ENCODE results near the gene CER1. TPM values are rescaled to one million over a fixed set of nuclear protein-coding genes. Genes with fewer than 3 reads are reported as not detected.

Gene CER1
- total RNA-seq, 1 donor from 2014 or later = not detected

GRCh38 chr9:14746626-14747025 is 24.1 kb upstream of the CER1 start:
- H3K27ac Mint-ChIP-seq = no peak overlapping the region
- H3K9me3 Mint-ChIP-seq (ENCODE audit: low read depth) = peaks cover 3% of the 10 kb centered on the region
- no peak for DNase-seq (ENCODE audit: low spot score, unreplicated experiment)
- H3K27me3 Mint-ChIP-seq = peaks cover 20% of the 10 kb centered on the region
- H3K4me1 Mint-ChIP-seq (ENCODE audit: low read depth) = peaks cover 5% of the 10 kb centered on the region
- TF ChIP-seq, protein P1, sequence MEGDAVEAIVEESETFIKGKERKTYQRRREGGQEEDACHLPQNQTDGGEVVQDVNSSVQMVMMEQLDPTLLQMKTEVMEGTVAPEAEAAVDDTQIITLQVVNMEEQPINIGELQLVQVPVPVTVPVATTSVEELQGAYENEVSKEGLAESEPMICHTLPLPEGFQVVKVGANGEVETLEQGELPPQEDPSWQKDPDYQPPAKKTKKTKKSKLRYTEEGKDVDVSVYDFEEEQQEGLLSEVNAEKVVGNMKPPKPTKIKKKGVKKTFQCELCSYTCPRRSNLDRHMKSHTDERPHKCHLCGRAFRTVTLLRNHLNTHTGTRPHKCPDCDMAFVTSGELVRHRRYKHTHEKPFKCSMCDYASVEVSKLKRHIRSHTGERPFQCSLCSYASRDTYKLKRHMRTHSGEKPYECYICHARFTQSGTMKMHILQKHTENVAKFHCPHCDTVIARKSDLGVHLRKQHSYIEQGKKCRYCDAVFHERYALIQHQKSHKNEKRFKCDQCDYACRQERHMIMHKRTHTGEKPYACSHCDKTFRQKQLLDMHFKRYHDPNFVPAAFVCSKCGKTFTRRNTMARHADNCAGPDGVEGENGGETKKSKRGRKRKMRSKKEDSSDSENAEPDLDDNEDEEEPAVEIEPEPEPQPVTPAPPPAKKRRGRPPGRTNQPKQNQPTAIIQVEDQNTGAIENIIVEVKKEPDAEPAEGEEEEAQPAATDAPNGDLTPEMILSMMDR (IDR thresholded peaks at IDR 0.05; ENCODE audit: unreplicated experiment) = no peak
- H3K4me3 Mint-ChIP-seq (ENCODE audit: low read depth) = no peak overlapping the region
- peaks cover 2% of the 10 kb centered on the region for H3K36me3 Mint-ChIP-seq (ENCODE audit: insufficient read depth)

DNA sequence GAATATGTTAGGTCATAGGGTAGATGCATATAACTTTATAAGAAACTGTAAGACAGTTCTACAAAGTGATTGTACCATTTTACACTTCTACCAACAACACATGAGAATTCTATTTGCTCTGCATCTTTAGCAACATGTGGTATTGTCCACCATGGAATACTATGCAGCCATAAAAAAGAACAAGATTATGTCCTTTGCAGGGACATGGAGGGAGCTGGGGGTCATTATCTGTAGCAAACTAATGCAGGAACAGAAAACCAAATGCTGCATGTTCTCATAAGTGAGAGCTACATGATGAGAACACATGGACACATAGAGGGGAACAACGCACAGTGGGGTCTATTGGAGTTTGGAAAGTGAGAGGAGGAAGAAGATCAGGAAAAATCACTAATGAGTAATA is 22.2 kb upstream of the CER1 start:
- H3K27me3 Mint-ChIP-seq = peaks cover 8% of the 10 kb centered on the region
- H3K27ac Mint-ChIP-seq = no peak overlapping the region
- DNase-seq (ENCODE audit: low spot score, unreplicated experiment) = no peak
- peaks cover 2% of the 10 kb centered on the region for H3K36me3 Mint-ChIP-seq (ENCODE audit: insufficient read depth)
- no peak overlapping the region for H3K4me3 Mint-ChIP-seq (ENCODE audit: low read depth)
- H3K4me1 Mint-ChIP-seq (ENCODE audit: low read depth) = peaks cover 2% of the 10 kb centered on the region
- peaks cover 3% of the 10 kb centered on the region for H3K9me3 Mint-ChIP-seq (ENCODE audit: low read depth)
- TF ChIP-seq, protein P1 (IDR thresholded peaks at IDR 0.05; ENCODE audit: unreplicated experiment) = no peak

GRCh38 chr9:14741369-14741768 is 18.8 kb upstream of the CER1 start:
- H3K27me3 Mint-ChIP-seq = no peaks in the 10 kb centered on the region

DNA sequence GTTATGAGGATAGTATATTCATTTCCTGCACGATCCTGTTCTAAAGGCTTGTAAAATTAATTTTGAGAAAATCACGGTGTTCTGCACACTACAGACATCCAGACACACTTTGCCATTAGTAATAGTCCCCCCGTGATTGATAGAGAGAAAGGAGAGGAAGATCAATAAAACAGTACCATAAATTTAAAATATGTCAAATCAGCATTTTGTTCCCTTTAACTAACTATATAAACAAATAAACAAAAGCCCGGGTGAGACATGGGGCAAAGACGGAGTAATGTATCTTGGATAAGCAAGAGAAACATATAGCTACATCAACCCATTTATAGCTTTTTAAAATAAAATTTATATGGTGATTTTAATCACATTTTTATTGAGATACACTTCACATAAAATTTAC is 10.6 kb upstream of the CER1 start:
- no peaks in the 10 kb centered on the region for H3K9me3 Mint-ChIP-seq (ENCODE audit: low read depth)
- H3K4me3 Mint-ChIP-seq (ENCODE audit: low read depth) = no peak overlapping the region
- TF ChIP-seq, protein P1 (IDR thresholded peaks at IDR 0.05; ENCODE audit: unreplicated experiment) = no peak
- H3K4me1 Mint-ChIP-seq (ENCODE audit: low read depth) = no peaks in the 10 kb centered on the region
- no peak for DNase-seq (ENCODE audit: low spot score, unreplicated experiment)
- peaks cover 3% of the 10 kb centered on the region for H3K27me3 Mint-ChIP-seq
- no peak overlapping the region for H3K27ac Mint-ChIP-seq
- no peaks in the 10 kb centered on the region for H3K36me3 Mint-ChIP-seq (ENCODE audit: insufficient read depth)

More at GRCh38 chr9:14741369-14741768, 18.8 kb upstream of the CER1 start:
- Mint-ChIP-seq H3K36me3 (ENCODE audit: insufficient read depth) (no peaks in the 10 kb centered on the region), H3K4me1 (ENCODE audit: low read depth) (no peaks in the 10 kb centered on the region), H3K9me3 (ENCODE audit: low read depth) (peaks cover 3% of the 10 kb centered on the region), H3K4me3 (ENCODE audit: low read depth) (no peak overlapping the region), H3K27ac (no peak overlapping the region)
- DNase-seq (ENCODE audit: low spot score, unreplicated experiment) = no peak
- TF ChIP-seq, protein P1 (IDR thresholded peaks at IDR 0.05; ENCODE audit: unreplicated experiment) = no peak

DNA sequence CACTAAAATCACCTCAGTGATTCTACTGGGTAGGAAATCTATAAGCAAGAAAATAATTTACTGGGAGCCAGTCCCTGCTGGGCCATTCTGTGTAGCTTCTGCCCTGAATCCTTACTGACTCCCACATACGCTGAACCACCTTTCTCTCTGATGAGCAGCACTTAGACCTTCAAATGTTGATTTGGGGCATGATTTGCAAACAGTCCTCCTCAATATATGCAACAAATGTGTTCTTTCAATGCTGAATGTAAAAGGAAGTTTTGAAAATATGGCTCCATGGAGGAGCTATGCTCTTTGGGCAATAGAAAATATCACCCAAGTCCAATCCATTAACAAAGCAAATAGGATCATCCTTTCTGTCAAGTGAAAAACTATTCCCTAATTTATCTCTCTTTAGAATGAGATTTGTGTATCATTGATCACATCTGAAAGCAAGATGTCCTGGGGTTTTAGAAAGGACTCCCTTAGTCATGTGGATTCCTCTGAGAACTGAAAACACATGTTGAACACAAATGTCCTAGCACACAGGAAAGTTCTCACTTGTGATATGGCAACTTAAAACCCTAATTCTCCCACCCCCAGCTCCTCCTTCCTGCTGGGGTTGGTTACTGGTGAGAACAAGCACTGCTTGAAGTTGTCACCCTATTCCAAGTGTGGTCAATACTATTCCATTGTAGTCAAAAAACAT is 8.9 kb upstream of the CER1 start:
- TF ChIP-seq, protein P1 (IDR thresholded peaks at IDR 0.05; ENCODE audit: unreplicated experiment) = no peak
- no peaks in the 10 kb centered on the region for H3K4me1 Mint-ChIP-seq (ENCODE audit: low read depth)
- no peaks in the 10 kb centered on the region for H3K9me3 Mint-ChIP-seq (ENCODE audit: low read depth)
- H3K36me3 Mint-ChIP-seq (ENCODE audit: insufficient read depth) = no peaks in the 10 kb centered on the region
- H3K27ac Mint-ChIP-seq = no peak overlapping the region
- H3K4me3 Mint-ChIP-seq (ENCODE audit: low read depth) = no peak overlapping the region
- peaks cover 9% of the 10 kb centered on the region for H3K27me3 Mint-ChIP-seq
- no peak for DNase-seq (ENCODE audit: low spot score, unreplicated experiment)

All from progenitor cell of endocrine pancreas (in vitro differentiated cells).